SU-DHL-6 (cell line): ENCODE results near the gene PPP2R2D.

Experiments
- H2AFZ ChIP-seq: fragments of 200-600 bp; sonication (generic); 2 replicates; pipeline ENCODE4 v1.6.1; 2014; ENCODE audit warnings: low read depth, mild to moderate bottlenecking, moderate library complexity, mixed read lengths, antibody characterized with exemption, low read length; ENCODE audit not compliant: severe bottlenecking
- H3F3A ChIP-seq: fragments of 200-600 bp; shearing (Covaris generic); 2 replicates; pipeline ENCODE4 v1.6.0; 2016; ENCODE audit warnings: antibody characterized with exemption, mild to moderate bottlenecking; ENCODE audit not compliant: insufficient read depth
- H3K27ac ChIP-seq: fragments of 200-600 bp; sonication (generic); 2 replicates; pipeline ENCODE4 v1.5.1; 2016; ENCODE audit warnings: low read depth, mild to moderate bottlenecking, low read length, moderate library complexity, mixed read lengths
- H3K27me3 ChIP-seq: fragments of 200-600 bp; sonication (generic), shearing (Covaris generic); 2 replicates; pipeline ENCODE4 v1.6.0; 2014; ENCODE audit warnings: mild to moderate bottlenecking, low read length
- H3K36me3 ChIP-seq: fragments of 200-600 bp; sonication (generic); 2 replicates; pipeline ENCODE4 v1.6.1; 2014; ENCODE audit warnings: mild to moderate bottlenecking, low read length, mixed read lengths
- H3K4me2 ChIP-seq: fragments of 300-600, 200-600 bp; shearing (Covaris generic), sonication (generic); 2 replicates; pipeline ENCODE4 v1.6.0; 2014; ENCODE audit warnings: low read length, low read depth, mild to moderate bottlenecking; ENCODE audit not compliant: poor library complexity, severe bottlenecking
- H3K4me3 ChIP-seq: fragments of 200-600 bp; sonication (generic); 2 replicates; pipeline ENCODE4 v1.5.1; 2014; ENCODE audit warnings: antibody characterized with exemption, low read length, mild to moderate bottlenecking, mixed read lengths; ENCODE audit not compliant: insufficient read depth, poor library complexity, severe bottlenecking
- H3K79me2 ChIP-seq: fragments of 200-600 bp; sonication (generic); 2 replicates; pipeline ENCODE4 v1.6.1; 2014; ENCODE audit warnings: mild to moderate bottlenecking, low read length, moderate library complexity; ENCODE audit not compliant: insufficient read depth
- H3K9ac ChIP-seq: fragments of 200-600 bp; sonication (generic); 2 replicates; pipeline ENCODE4 v1.7.0; 2014; ENCODE audit warnings: mild to moderate bottlenecking, low read length
- H3K9me2 ChIP-seq: fragments of 200-600 bp; sonication (generic); replicated peaks from 2 replicates; pipeline ENCODE4 v1.6.1; 2014; ENCODE audit warnings: low read length; ENCODE audit not compliant: insufficient read depth
- H3K9me3 ChIP-seq: fragments of 200-600 bp; sonication (generic); 2 replicates; pipeline ENCODE4 v1.6.1; 2014; ENCODE audit warnings: low read length, mixed read lengths; ENCODE audit not compliant: insufficient read depth
- H4K20me1 ChIP-seq: fragments of 200-600 bp; sonication (generic); 2 replicates; pipeline ENCODE4 v1.6.1; 2014; ENCODE audit warnings: low read depth, mild to moderate bottlenecking, antibody characterized with exemption, low read length, moderate library complexity, mixed read lengths
- EZH2phosphoT487 ChIP-seq: fragments of 200-600 bp; sonication (generic), shearing (Covaris generic); conservative IDR thresholded peaks from 2 replicates; pipeline ENCODE4 v1.6.1; 2018; ENCODE audit warnings: mild to moderate bottlenecking, antibody characterized with exemption, low read length, moderate library complexity, mixed read lengths
- TF ChIP-seq, protein P1 (sequence below): fragments of 200-600 bp; sonication (generic); IDR thresholded peaks from one replicate; pipeline ENCODE4 v1.5.1; 2017; ENCODE audit warnings: antibody characterized with exemption, mild to moderate bottlenecking, low read length, moderate library complexity; ENCODE audit not compliant: insufficient read depth, poor library complexity, severe bottlenecking

The PPP2R2D gene

GRCh38 chr10:131860311-131860710 is 40.5 kb upstream of the PPP2R2D start:
- H3K9me3 ChIP-seq: no peaks in the 10 kb centered on the region
- H3K27me3 ChIP-seq: no peaks in the 10 kb centered on the region
- H3K9ac ChIP-seq: no peak overlapping the region
- no peak overlapping the region for H3K4me3 ChIP-seq
- H3K36me3 ChIP-seq: no peaks in the 10 kb centered on the region
- H3K27ac ChIP-seq: no peak overlapping the region
- no peak overlapping the region for H3K4me2 ChIP-seq
- no peaks in the 10 kb centered on the region for H4K20me1 ChIP-seq
- H3K9me2 ChIP-seq: no peaks in the 10 kb centered on the region
- no peaks in the 10 kb centered on the region for H3F3A ChIP-seq
- no peak overlapping the region for H2AFZ ChIP-seq
- no peaks in the 10 kb centered on the region for H3K79me2 ChIP-seq
- TF ChIP-seq, protein P1, sequence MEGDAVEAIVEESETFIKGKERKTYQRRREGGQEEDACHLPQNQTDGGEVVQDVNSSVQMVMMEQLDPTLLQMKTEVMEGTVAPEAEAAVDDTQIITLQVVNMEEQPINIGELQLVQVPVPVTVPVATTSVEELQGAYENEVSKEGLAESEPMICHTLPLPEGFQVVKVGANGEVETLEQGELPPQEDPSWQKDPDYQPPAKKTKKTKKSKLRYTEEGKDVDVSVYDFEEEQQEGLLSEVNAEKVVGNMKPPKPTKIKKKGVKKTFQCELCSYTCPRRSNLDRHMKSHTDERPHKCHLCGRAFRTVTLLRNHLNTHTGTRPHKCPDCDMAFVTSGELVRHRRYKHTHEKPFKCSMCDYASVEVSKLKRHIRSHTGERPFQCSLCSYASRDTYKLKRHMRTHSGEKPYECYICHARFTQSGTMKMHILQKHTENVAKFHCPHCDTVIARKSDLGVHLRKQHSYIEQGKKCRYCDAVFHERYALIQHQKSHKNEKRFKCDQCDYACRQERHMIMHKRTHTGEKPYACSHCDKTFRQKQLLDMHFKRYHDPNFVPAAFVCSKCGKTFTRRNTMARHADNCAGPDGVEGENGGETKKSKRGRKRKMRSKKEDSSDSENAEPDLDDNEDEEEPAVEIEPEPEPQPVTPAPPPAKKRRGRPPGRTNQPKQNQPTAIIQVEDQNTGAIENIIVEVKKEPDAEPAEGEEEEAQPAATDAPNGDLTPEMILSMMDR: no peak
- no peak for TF ChIP-seq EZH2phosphoT487

- Histone ChIP-seq H3K79me2 (no peaks in the 10 kb centered on the region), H2AFZ (no peak overlapping the region), H3K27me3 (no peaks in the 10 kb centered on the region), H3K36me3 (no peaks in the 10 kb centered on the region), H4K20me1 (no peaks in the 10 kb centered on the region), H3F3A (no peaks in the 10 kb centered on the region), H3K9me3 (no peaks in the 10 kb centered on the region), H3K27ac (no peak overlapping the region), H3K4me2 (no peak overlapping the region), H3K4me3 (no peak overlapping the region), H3K9me2 (no peaks in the 10 kb centered on the region), H3K9ac (no peak overlapping the region)
- TF ChIP-seq EZH2phosphoT487: no peak
- TF ChIP-seq, protein P1: no peak
Measured at GRCh38 chr10:131860806-131861440, 39.9 kb upstream of the PPP2R2D start.

DNA sequence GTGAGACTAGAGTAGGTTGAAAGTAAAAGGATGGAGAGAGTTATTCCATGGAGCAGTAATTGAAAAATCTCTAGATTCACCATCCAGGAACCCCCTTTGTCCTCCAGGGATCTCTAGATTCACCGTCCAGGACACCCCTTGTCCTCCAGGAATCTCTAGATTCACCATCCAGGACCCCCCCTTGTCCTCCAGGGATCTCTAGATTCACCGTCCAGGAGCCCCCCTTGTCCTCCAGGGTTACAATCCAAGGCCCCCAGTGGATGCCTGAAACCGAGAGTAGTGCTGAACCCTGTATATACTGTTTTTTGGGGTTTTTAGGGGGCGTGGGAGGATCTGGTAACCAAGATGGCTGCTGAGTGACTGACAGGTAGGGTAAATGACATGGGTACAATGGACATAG is 38.3 kb upstream of the PPP2R2D start:
- H3K4me2 ChIP-seq: no peak overlapping the region
- H3K9me2 ChIP-seq: no peaks in the 10 kb centered on the region
- no peaks in the 10 kb centered on the region for H3K79me2 ChIP-seq
- H3K27ac ChIP-seq: no peak overlapping the region
- no peaks in the 10 kb centered on the region for H3K36me3 ChIP-seq
- no peak for TF ChIP-seq EZH2phosphoT487
- TF ChIP-seq, protein P1: no peak
- H3K27me3 ChIP-seq: no peaks in the 10 kb centered on the region
- H2AFZ ChIP-seq: no peak overlapping the region
- H3K9me3 ChIP-seq: no peaks in the 10 kb centered on the region
- H4K20me1 ChIP-seq: no peaks in the 10 kb centered on the region
- H3K9ac ChIP-seq: no peak overlapping the region
- H3F3A ChIP-seq: no peaks in the 10 kb centered on the region
- H3K4me3 ChIP-seq: no peak overlapping the region
